LNCAP (cell line): ENCODE data around the gene CNTNAP2.

Source experiments
- CTCF ChIP-seq: fragments of 450-650 bp; IDR thresholded peaks from 2 replicates; pipeline ENCODE4 v1.5.1; 2017; ENCODE audit warnings: mild to moderate bottlenecking

CNTNAP2 gene

GRCh38 chr7:148385009-148385682 lies 2268.5 kb downstream of the CNTNAP2 start:
- no peak for TF ChIP-seq CTCF

- no peak for TF ChIP-seq CTCF
Observed at GRCh38 chr7:148390381-148390780, 2273.8 kb downstream of the CNTNAP2 start.

GRCh38 chr7:148391591-148391990 lies 2275.0 kb downstream of the CNTNAP2 start:
- TF ChIP-seq CTCF: no peak

- TF ChIP-seq CTCF: no peak
Observed at GRCh38 chr7:148394582-148394981, 2278.0 kb downstream of the CNTNAP2 start.

- TF ChIP-seq CTCF: no peak
Observed at GRCh38 chr7:148395352-148395811, 2278.8 kb downstream of the CNTNAP2 start.

- no peak for TF ChIP-seq CTCF
Observed at GRCh38 chr7:148395990-148396716, 2279.6 kb downstream of the CNTNAP2 start.

GRCh38 chr7:148397056-148397455 lies 2280.5 kb downstream of the CNTNAP2 start:
- TF ChIP-seq CTCF: no peak
